ENCODE data around the gene PLEKHM1. TPM values are rescaled to one million over a fixed set of nuclear protein-coding genes. Genes with fewer than 3 reads are reported as not detected.

PLEKHM1 gene
- polyA plus RNA-seq, 2 of the 4 experiments (the other 2 are of a cell fraction), result 13.4 to 14.8 TPM

GRCh38 chr17:45402916-45403315, 87.6 kb downstream of the PLEKHM1 start:
- Histone ChIP-seq H3K4me3 (no peak overlapping the region), H3K27ac (no peak overlapping the region), H3K4me1 (peaks cover 26% of the 10 kb centered on the region), H3K4me2 (no peak overlapping the region), H3K9me3 (no peaks in the 10 kb centered on the region)
- ATAC-seq (no peak), DNase-seq (ENCODE audit: low read depth in 1 of 2, low spot score in 1 of 2) (no peak), FAIRE-seq (no peak)
- CTCF ChIA-PET, result interaction anchor here (0.9 to 25.8 kb wide), 6 partner anchors 10 to 449 kb away, joined by 3 to 1120 read pairs (median 6); partner anchors contain the start of gene SPATA32
- POLR2A ChIA-PET, result no interaction called here
- TF ChIP-seq FOSB (CRISPR knock-in tag; IDR thresholded peaks at IDR 0.05) (no peak), CBX8 (IDR thresholded peaks at IDR 0.05) (no peak), KDM5A (IDR thresholded peaks at IDR 0.05) (no peak), MAFK (IDR thresholded peaks at IDR 0.05; ENCODE audit: partially characterized antibody) (no peak), CTCF (IDR thresholded peaks at IDR 0.05) (no peak), HMGXB4 (CRISPR knock-in tag; IDR thresholded peaks at IDR 0.05; ENCODE audit: borderline replicate concordance) (no peak), ATOH8 (CRISPR knock-in tag; IDR thresholded peaks at IDR 0.05; ENCODE audit: low read depth) (no peak), BHLHE40 (IDR thresholded peaks at IDR 0.05; ENCODE audit: low read depth, low read length) (no peak), RAD21 (conservative IDR thresholded peaks at IDR 0.05 in 1 of 2, IDR thresholded peaks at IDR 0.05 in 1 of 2) (no peak), RARB (CRISPR knock-in tag; IDR thresholded peaks at IDR 0.05) (no peak)
- 92% methylated on average over 1 of the region's 1 CpG for WGBS (ENCODE audit: missing lambda C conversion rate)

GRCh38 chr17:45398800-45399199, 91.7 kb downstream of the PLEKHM1 start:
- WGBS (ENCODE audit: missing lambda C conversion rate), result 82% methylated on average over 5 of the region's 5 CpGs
- POLR2A ChIA-PET, result no interaction called here

GRCh38 chr17:45397796-45398195, 92.7 kb downstream of the PLEKHM1 start:
- DNase-seq (ENCODE audit: low read depth in 1 of 2, low spot score in 1 of 2) (no peak), ATAC-seq (no peak), FAIRE-seq (no peak)
- Histone ChIP-seq H3K9me3 (no peaks in the 10 kb centered on the region), H3K4me2 (no peak overlapping the region), H3K27ac (no peak overlapping the region), H3K4me1 (0 out of 3 replicates have a peak, but pooled peaks cover 3% of the 10 kb centered on the region), H3K4me3 (no peak overlapping the region)
- ChIA-PET POLR2A (no interaction called here), CTCF (interaction anchor here (0.5 to 25.8 kb wide), 14 partner anchors 13 to 536 kb away, joined by 3 to 1120 read pairs (median 25); partner anchors contain the start of genes MAP3K14 and SPATA32)
- TF ChIP-seq JUN (IDR thresholded peaks at IDR 0.05), result no peak
- TF ChIP-seq TP53 (CRISPR knock-in tag; IDR thresholded peaks at IDR 0.05), result no peak
- no peak for TF ChIP-seq RFX5 (IDR thresholded peaks at IDR 0.05)
- TF ChIP-seq EHMT2 (IDR thresholded peaks at IDR 0.05; ENCODE audit: low read depth), result no peak
- no peak for TF ChIP-seq BCL3 (IDR thresholded peaks at IDR 0.05)
- TF ChIP-seq EP300 (IDR thresholded peaks at IDR 0.05), result no peak
- TF ChIP-seq CHD2 (IDR thresholded peaks at IDR 0.05; ENCODE audit: low read length, partially characterized antibody), result no peak
- no peak for TF ChIP-seq GATA3 (IDR thresholded peaks at IDR 0.05; ENCODE audit: borderline replicate concordance)
- no peak for TF ChIP-seq HEYL (CRISPR knock-in tag; IDR thresholded peaks at IDR 0.05)
- no peak for TF ChIP-seq FOXS1 (CRISPR knock-in tag; IDR thresholded peaks at IDR 0.05)
- TF ChIP-seq PBX3 (IDR thresholded peaks at IDR 0.05), result no peak
- 97% methylated on average over 5 of the region's 5 CpGs for WGBS (ENCODE audit: missing lambda C conversion rate)

More at GRCh38 chr17:45398800-45399199, 91.7 kb downstream of the PLEKHM1 start:
- H3K27ac ChIP-seq, result no peak overlapping the region
- FAIRE-seq (no peak), ATAC-seq (no peak), DNase-seq (ENCODE audit: low read depth in 1 of 2, low spot score in 1 of 2) (no peak)
- no peaks in the 10 kb centered on the region for H3K9me3 ChIP-seq
- CTCF ChIA-PET, result interaction anchor here (1.1 to 25.8 kb wide), 11 partner anchors 9 to 229 kb away, joined by 3 to 1120 read pairs (median 104); partner anchors contain the start of genes MAP3K14 and SPATA32
- H3K4me3 ChIP-seq, result no peak overlapping the region
- TF ChIP-seq HOXB13 (CRISPR knock-in tag; IDR thresholded peaks at IDR 0.05; ENCODE audit: low read depth), result no peak
- 0 out of 3 replicates have a peak, but pooled peaks cover 3% of the 10 kb centered on the region for H3K4me1 ChIP-seq
- H3K4me2 ChIP-seq, result no peak overlapping the region
